Stimulated activated CD4-positive, alpha-beta T cell treated with anti-CD3 and anti-CD28 coated beads, TNF-alpha, amount 100 ng/mL, for 4 hours (primary cell): ENCODE data around the gene MLST8.

Experiments used
- DNase-seq, 3 experiments: peaks; one replicate each; pipeline ENCODE4 v3.0.0-alpha.2; 2020; ENCODE audit warnings: low read depth in 3 of 3

MLST8 gene

DNA sequence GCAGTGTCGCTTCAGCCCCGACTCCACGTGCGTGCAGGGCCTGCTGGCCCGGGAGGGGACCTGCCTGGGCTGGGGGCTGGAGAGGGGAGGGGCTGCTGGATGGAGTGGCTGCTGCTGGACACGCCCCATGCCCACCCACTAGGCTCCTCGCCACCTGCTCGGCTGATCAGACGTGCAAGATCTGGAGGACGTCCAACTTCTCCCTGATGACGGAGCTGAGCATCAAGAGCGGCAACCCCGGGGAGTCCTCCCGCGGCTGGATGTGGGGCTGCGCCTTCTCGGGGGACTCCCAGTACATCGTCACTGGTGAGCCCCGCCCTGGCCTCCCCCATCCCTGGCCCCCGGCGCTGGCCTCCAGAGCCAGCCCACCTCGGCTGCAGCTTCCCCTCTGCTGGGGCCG lies 3.1 kb downstream of the MLST8 start:
- no peak for DNase-seq

DNA sequence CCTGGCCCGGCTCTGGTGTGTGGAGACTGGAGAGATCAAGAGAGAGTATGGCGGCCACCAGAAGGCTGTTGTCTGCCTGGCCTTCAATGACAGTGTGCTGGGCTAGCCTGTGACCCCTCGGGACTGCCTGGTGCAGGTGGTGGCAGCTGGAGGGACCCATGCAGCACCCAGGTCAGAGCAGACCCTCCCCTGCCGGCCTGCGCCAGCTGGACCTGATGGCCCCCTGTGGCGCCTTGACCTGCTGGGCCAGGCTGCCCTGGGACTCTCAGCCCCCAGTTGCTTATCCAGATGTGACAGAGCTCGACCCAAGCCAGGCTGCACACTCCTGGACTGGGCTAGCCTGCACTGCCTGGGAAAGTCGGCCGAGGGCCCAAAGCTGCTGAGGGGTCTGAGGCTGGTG lies 3.5 kb downstream of the MLST8 start:
- no peak for DNase-seq

GRCh38 chr16:2209258-2210008 lies 4.2 kb downstream of the MLST8 start:
- DNase-seq = no peak

- no peak for DNase-seq
Observed at GRCh38 chr16:2210009-2210332, 4.7 kb downstream of the MLST8 start.

DNA sequence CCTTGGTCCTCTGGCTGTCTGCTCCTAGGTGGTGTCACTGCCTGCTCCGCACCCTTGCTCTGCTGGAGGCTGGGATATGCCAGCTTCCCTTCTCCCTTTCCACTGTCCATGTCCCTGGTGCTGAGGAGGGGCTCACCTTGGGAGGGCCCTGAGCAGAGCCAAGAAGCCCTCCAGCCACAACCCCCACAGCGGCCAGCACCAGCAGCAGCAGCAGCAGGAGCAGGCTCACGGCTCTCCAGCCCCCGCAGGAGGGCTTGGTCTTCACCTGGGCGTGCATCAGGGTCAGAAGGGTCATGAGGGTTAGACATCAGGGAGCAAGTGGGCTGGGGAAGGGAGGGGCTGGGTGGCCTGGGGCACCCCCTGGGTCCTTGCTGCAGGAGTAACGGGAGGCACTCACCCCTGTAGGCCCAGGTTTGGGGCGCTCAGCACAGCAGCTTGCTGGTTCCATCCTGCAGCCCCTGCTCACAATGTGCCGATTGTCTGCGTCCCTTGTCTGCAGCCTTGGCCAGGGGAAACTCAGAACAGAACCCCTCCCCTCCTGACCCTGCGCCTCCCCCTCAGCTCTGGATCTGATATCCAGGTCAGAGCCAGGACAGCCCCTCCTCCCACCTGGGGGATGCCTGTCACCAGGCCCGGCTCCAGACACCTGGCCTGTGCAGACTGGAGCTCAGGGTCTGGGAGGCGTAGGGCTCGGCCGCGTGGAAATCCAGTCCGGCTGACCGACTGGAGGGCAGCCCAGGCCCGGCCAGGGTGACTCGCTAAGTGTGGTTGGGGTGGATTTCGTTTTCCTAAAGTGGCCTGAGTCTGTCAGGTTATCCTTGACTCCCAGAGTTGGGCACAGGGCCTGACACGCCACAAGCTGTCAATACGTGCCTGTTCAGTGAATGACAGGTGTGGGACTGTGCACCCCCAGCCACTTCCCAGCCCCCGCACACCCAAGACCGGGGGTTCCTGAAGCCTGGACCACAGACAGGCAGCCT lies 5.4 kb downstream of the MLST8 start, which contains the start of gene BRICD5:
Gene BRICD5 (minus strand): TSS at position 478 of the 980 bp plus-strand sequence. CDS start 30 bp downstream, at position 448.
- DNase-seq = no peak

- no peak for DNase-seq
Observed at GRCh38 chr16:2211923-2212347, 6.7 kb downstream of the MLST8 start.

DNA sequence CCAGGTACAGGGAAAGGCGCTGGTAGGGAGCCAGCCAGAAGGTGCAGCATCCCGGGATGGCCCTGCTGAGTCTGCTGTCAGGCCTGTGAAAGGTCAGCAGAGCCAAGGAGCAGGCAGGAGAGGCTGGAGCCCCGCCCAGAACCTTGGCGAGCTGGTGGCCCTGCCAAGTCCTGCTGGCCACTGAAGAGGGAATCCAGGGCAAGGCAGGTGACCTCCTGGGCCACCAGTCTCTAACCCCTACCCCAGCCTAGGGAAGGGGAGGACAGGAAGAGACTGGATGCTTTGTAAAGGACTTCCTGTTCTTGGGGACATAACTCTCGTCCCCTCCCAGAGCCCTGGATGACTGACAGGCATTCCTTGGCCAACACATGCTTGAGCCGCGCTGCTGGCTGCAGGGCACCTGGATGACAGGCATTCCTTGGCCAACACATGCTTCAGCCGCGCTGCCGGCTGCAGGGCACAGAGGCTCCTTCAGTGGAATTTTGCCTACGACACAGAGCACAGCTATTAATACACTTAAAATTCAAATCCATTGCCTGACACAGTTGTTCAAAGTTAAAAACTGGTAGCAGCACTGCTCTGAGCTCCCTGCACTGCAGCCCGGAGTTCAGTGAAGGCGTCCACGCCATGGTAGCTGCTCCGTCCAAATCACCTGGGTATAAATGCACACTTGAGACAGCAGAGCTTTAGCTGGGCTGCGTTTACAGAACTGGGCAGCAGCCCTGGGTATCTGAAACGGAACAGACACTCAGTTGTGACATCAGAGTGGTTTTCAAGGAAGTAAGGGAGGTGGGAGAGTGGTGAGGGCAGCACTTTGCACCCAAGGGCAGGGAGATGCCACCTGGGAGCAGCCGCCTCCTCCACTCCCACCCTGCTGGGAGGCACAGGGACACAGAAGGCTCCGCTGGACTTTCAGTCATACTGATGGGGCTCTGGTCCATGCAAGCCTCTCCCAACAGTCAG lies 7.4 kb downstream of the MLST8 start:
- DNase-seq = no peak

GRCh38 chr16:2213817-2214718 lies 8.8 kb downstream of the MLST8 start:
- DNase-seq = no peak

DNA sequence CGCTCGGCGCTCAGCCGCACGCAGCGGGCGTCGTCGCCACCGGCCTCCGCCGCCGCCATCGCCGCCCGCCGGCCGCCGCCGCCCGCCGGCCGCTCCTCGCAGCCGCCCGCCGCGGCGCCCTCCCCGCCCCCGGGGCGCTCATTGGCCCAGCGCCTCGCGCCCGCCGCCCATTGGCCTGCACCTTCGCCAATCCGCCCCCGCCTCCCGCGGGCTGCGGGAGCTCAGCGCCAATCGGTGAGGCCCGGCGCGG lies 9.4 kb downstream of the MLST8 start, which contains the start of gene PGP:
Gene PGP (minus strand): TSS at position 122 of the 250 bp plus-strand sequence. CDS start 63 bp downstream, at position 59.
- no peak for DNase-seq

GRCh38 chr16:2216330-2216729 lies 11.1 kb downstream of the MLST8 start:
- DNase-seq = no peak

GRCh38 chr16:2223221-2223941 lies 18.1 kb downstream of the MLST8 start, which contains the start of gene E4F1:
Gene E4F1, plus strand, starts transcription at chr16:2223591. Its CDS starts 23 bp downstream, at chr16:2223614.
- DNase-seq = peak; percentile 97 to 100 (median 98)

DNA sequence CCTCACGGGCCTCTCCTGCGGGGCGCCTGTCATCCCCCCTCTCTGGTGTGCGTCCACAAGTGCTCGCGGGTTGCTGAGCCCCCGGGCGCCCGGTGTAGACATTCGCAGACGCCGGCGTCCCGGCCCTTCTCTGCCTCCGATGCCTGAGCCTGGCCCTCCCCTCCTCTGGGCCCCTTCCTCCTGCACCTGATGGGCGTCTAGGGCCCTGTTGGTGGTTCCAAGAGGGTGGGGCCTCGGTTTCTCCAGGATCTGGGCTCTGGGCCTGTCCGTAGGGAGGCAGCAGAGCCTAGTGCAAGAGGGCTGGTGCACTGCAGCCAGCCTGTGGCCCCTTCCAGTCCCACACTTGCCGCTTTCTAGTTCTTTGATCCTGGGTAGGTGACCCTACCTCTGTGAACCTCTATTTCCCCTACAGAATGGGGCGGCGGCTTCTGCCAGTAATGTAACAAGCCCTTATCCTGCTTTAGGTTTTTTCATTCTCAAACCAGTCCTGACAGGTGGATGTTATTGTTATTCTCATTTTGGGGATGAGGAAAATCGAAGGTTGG lies 18.8 kb downstream of the MLST8 start:
- DNase-seq = no peak

GRCh38 chr16:2226245-2226793 lies 21.1 kb downstream of the MLST8 start:
- no peak for DNase-seq

DNA sequence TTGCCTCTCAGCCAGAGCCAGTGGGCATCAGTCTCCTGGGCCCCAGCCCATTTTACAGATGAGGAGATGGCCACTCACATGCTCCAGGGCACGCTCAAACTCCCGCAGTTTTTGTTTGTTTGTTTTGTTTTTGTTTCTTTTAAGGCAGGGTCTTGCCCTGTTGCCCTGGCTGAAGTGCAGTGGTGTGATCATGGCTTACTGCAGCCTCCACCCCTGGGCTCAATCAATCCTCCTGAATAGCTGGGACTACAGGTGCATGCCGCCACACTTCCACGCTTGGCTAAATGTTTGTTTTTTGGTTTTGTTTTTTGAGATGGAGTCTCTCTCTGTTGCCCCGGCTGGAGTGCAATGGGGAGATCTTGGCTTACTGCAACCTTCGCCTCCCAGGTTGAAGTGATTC lies 21.7 kb downstream of the MLST8 start:
- DNase-seq = no peak

DNA sequence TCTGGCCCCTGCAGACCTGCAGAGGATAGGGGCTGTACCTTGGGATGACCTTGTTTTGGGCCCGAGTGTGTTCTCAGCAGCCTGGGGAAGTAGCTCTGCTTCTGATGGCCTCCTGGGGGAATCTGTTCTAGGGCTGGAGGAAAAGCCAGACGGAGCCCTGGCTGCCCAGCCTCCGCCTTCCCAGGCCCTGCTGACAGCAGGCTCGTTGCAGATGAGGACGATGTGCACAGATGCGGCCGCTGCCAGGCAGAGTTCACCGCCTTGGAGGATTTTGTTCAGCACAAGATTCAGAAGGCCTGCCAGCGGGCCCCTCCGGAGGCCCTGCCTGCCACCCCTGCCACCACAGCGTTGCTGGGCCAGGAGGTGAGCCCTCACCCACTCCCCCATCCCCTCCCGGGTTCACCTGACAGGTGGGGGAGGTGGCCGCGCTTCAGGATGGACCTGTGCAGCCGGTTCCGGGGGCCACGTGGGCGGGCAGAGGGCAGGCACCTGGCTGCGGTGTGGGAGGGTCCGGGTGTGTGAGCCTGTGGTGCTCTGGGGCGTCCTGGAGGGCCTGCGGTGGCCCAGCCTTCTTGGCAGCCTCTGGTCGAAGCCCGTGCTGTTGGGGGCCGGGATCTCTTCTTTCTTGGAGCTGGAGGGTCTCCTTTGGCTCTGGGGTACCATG lies 23.0 kb downstream of the MLST8 start:
- no peak for DNase-seq

DNA sequence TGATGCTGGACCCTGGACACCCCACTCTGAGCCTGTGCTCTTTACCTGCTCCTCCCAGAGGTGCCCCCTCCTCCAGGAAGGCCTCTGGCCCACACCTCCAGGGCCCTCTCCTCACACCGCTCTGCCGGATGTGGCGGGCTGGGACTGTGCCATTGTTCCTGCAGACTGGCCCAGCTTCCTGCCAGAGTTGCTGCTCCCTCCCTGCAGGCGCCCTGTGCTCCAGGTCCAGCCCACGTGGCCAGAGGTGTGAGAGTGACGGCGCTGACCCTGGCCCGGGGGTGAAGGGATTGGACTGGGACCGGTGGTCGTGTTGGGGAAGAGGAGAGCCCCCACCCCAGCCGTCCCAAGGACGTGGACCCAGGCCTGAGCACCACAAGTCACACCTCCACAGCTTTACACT lies 23.8 kb downstream of the MLST8 start:
- DNase-seq = no peak

DNA sequence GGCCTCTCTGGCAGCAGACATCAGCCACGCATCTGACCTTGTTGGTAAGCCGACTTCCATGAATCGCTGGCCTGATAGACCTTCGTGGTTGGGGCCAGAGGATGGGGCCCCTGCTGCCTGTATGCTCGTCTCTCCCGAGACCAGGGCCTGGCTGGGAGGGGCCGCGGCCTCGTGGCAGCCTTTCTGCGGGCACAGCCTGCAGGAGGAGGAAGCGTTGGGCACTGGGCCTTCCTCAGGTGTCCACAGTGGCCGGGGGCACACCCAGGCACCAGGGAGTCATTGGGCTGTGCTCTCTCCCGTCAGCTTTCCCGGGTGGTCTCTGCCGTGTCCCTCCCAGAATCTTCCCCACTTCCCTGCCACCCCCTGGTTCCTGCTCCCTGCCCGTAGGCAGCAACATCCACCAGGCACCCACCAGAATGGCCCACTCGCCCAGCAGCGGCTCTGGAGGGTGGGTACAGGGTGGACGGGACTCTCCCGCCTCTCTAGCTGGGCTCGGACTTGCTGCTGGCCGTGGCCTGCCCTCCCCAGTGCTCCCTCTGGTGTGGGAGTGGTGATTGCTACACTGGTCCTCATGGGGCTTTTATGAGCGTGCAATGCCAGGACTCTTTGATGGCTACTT lies 24.5 kb downstream of the MLST8 start:
- DNase-seq = no peak

GRCh38 chr16:2230376-2230775 lies 25.1 kb downstream of the MLST8 start:
- DNase-seq = no peak
